Endodermal cell (in vitro differentiated cells): ENCODE results near the gene DRAM1. TPM values are rescaled to one million over a fixed set of nuclear protein-coding genes. Genes with fewer than 3 reads are reported as not detected.
"Not testable (repeated sequence)": the region's sequence is repeated elsewhere in the genome, so short reads cannot be mapped to it uniquely, and the experiment has no call there.

Experiments used
- DNase-seq: peaks from one replicate; pipeline ENCODE4 v3.0.0-alpha.2; 2017
- H3K27ac ChIP-seq: 2 replicates; pipeline ENCODE4 v1.5.1; 2013; ENCODE audit warnings: mild to moderate bottlenecking, low read depth, low read length, moderate library complexity
- H3K27me3 ChIP-seq: 2 replicates; pipeline ENCODE4 v1.6.1; 2013; ENCODE audit warnings: mild to moderate bottlenecking, low read length, moderate library complexity; ENCODE audit not compliant: insufficient read depth, control insufficient read depth, poor library complexity, severe bottlenecking
- H3K36me3 ChIP-seq: 2 replicates; pipeline ENCODE4 v1.7.0; 2013; ENCODE audit warnings: mild to moderate bottlenecking, low read length, moderate library complexity; ENCODE audit not compliant: control insufficient read depth, insufficient read depth
- H3K4me1 ChIP-seq: one replicate; pipeline ENCODE4 v1.7.0; 2013; ENCODE audit warnings: low read length; ENCODE audit not compliant: control insufficient read depth, insufficient read depth
- H3K4me3 ChIP-seq: 2 replicates; pipeline ENCODE4 v1.5.1; 2013; ENCODE audit warnings: mild to moderate bottlenecking, low read length, moderate library complexity
- H3K9ac ChIP-seq: 2 replicates; pipeline ENCODE4 v1.6.1; 2013; ENCODE audit warnings: mild to moderate bottlenecking, low read length, moderate library complexity; ENCODE audit not compliant: poor library complexity, severe bottlenecking; ENCODE audit errors: extremely low read depth
- H3K9me3 ChIP-seq: 2 replicates; pipeline ENCODE4 v1.6.1; 2013; ENCODE audit warnings: mild to moderate bottlenecking, low read length, moderate library complexity; ENCODE audit not compliant: control insufficient read depth
- H3K27ac Mint-ChIP-seq: 2 replicates; pipeline ENCODE4 v1.8.0; 2020; ENCODE audit warnings: mixed read lengths
- H3K27me3 Mint-ChIP-seq: 2 replicates; pipeline ENCODE4 v1.8.0; 2021; ENCODE audit warnings: mild to moderate bottlenecking, mixed read lengths; ENCODE audit not compliant: insufficient read depth
- H3K36me3 Mint-ChIP-seq: 2 replicates; pipeline ENCODE4 v1.8.0; 2020; ENCODE audit warnings: low read depth, mixed read lengths
- H3K4me1 Mint-ChIP-seq: 2 replicates; pipeline ENCODE4 v1.8.0; 2020; ENCODE audit warnings: mixed read lengths
- H3K4me3 Mint-ChIP-seq: 2 replicates; pipeline ENCODE4 v1.8.0; 2020; ENCODE audit warnings: mild to moderate bottlenecking, moderate library complexity, mixed read lengths
- H3K9me3 Mint-ChIP-seq: 2 replicates; pipeline ENCODE4 v1.8.0; 2020; ENCODE audit warnings: mild to moderate bottlenecking, mixed read lengths
- CTCF ChIP-seq: fragments of 200-600 bp; sonication (generic); conservative IDR thresholded peaks from 2 replicates; pipeline ENCODE4 v1.5.0; 2021; ENCODE audit warnings: antibody characterized with exemption, mild to moderate bottlenecking
- WGBS, 2 experiments: methylation state at CpG; one replicate each; pipeline versions ENCODE4 v1.1.5 to v1.1.7; 2013; ENCODE audit warnings: missing lambda C conversion rate in 2 of 2, mixed read lengths in 1 of 2; ENCODE audit not compliant: insufficient coverage in 1 of 2, insufficient read length in 1 of 2; 5-methylcytosine and 5-hydroxymethylcytosine counted together
- total RNA-seq, 2 donors: library from RNA; stranded (reverse); fragmentation: NEBNext Ultra II Directional in 1 of 2; extraction: Animal tissue kit (Norgen Biotek cat#: 25700) in 1 of 2; gene quantifications; 2 replicates in 1 of 2; 3 replicates in 1 of 2; pipeline ENCODE4 v1.2.1, GENCODE V29; 2021

Gene DRAM1
- total RNA-seq, 2 donors from 2014 or later: 0.91 to 1.3 TPM

GRCh38 chr12:101908395-101908794 lies 31.0 kb downstream of the DRAM1 start:
- Histone ChIP-seq H3K9me3 (no peaks in the 10 kb centered on the region), H3K27ac (no peak overlapping the region), H3K4me3 (no peak overlapping the region), H3K36me3 (no peaks in the 10 kb centered on the region), H3K9ac (no peak overlapping the region), H3K4me1 (no peaks in the 10 kb centered on the region), H3K27me3 (no peaks in the 10 kb centered on the region)
- no peaks in the 10 kb centered on the region for H3K4me1 Mint-ChIP-seq
- WGBS, 2 experiments: 90 to 96% methylated on average over 3 of the region's 3 CpGs
- no peak for TF ChIP-seq CTCF
- H3K27ac Mint-ChIP-seq: no peak overlapping the region
- H3K27me3 Mint-ChIP-seq: no peaks in the 10 kb centered on the region
- H3K36me3 Mint-ChIP-seq: no peaks in the 10 kb centered on the region
- no peaks in the 10 kb centered on the region for H3K9me3 Mint-ChIP-seq
- no peak overlapping the region for H3K4me3 Mint-ChIP-seq
- DNase-seq: no peak

GRCh38 chr12:101909646-101910045 lies 32.3 kb downstream of the DRAM1 start:
- Mint-ChIP-seq H3K36me3 (no peaks in the 10 kb centered on the region), H3K27me3 (no peaks in the 10 kb centered on the region), H3K27ac (no peak overlapping the region), H3K9me3 (no peaks in the 10 kb centered on the region), H3K4me3 (no peak overlapping the region), H3K4me1 (no peaks in the 10 kb centered on the region)
- Histone ChIP-seq H3K9ac (no peak overlapping the region), H3K9me3 (no peaks in the 10 kb centered on the region), H3K27me3 (no peaks in the 10 kb centered on the region), H3K27ac (no peak overlapping the region), H3K36me3 (no peaks in the 10 kb centered on the region), H3K4me3 (no peak overlapping the region), H3K4me1 (no peaks in the 10 kb centered on the region)
- WGBS, 2 experiments: 93 to 97% methylated on average over 3 to 6 of the region's 7 CpGs
- no peak for DNase-seq
- TF ChIP-seq CTCF: no peak

GRCh38 chr12:101915841-101916240 lies 38.5 kb downstream of the DRAM1 start:
- H3K9me3 Mint-ChIP-seq: no peaks in the 10 kb centered on the region
- Histone ChIP-seq H3K36me3 (no peaks in the 10 kb centered on the region), H3K27me3 (no peaks in the 10 kb centered on the region), H3K4me3 (no peak overlapping the region), H3K27ac (no peak overlapping the region), H3K4me1 (no peaks in the 10 kb centered on the region), H3K9me3 (no peaks in the 10 kb centered on the region), H3K9ac (no peak overlapping the region)
- DNase-seq: no peak
- no peak overlapping the region for H3K27ac Mint-ChIP-seq
- no peak for TF ChIP-seq CTCF
- no peaks in the 10 kb centered on the region for H3K36me3 Mint-ChIP-seq
- WGBS, 2 experiments: 44 to 78% methylated on average over 2 to 5 of the region's 5 CpGs
- H3K27me3 Mint-ChIP-seq: no peaks in the 10 kb centered on the region
- no peak overlapping the region for H3K4me3 Mint-ChIP-seq
- no peaks in the 10 kb centered on the region for H3K4me1 Mint-ChIP-seq

GRCh38 chr12:101918805-101919204 lies 41.4 kb downstream of the DRAM1 start:
- not testable (repeated sequence) for H3K27me3 ChIP-seq, H3K4me3 ChIP-seq, H3K4me3 Mint-ChIP-seq, H3K9ac ChIP-seq, H3K27me3 Mint-ChIP-seq, H3K36me3 ChIP-seq, H3K9me3 ChIP-seq, H3K27ac ChIP-seq, DNase-seq, H3K36me3 Mint-ChIP-seq, H3K4me1 Mint-ChIP-seq, H3K9me3 Mint-ChIP-seq, H3K27ac Mint-ChIP-seq, H3K4me1 ChIP-seq
- WGBS, 2 experiments: 86 to 95% methylated on average over 1 to 4 of the region's 4 CpGs
